Activated naive CD4-positive, alpha-beta T cell treated with anti-CD3 and anti-CD28 coated beads, Interleukin-2, amount 10 ng/mL, durations not matched to agents 5 hours and 36 hours (primary cell): Measurements from ENCODE around the gene BIRC5. TPM values are rescaled to one million over a fixed set of nuclear protein-coding genes. Genes with fewer than 3 reads are reported as not detected.

ENCODE experiments used
- total RNA-seq, 2 experiments: library from RNA; stranded (reverse); gene quantifications; one replicate each; pipeline ENCODE4 v1.2.3, GENCODE V29; 2021

Gene BIRC5
- 10 to 100 TPM; 68.2 to 70.0 TPM for total RNA-seq

GRCh38 chr17:78214016-78214705, at the start of gene BIRC5:
BIRC5 (plus strand) TSS chr17:78214253; CDS start chr17:78214317, 64 bp downstream.

GRCh38 chr17:78168242-78168902, 45.7 kb upstream of the BIRC5 start, which contains the start of gene SYNGR2:
SYNGR2 (plus strand) TSS chr17:78168581; CDS start chr17:78168617, 36 bp downstream.

GRCh38 chr17:78186692-78187595, 27.1 kb upstream of the BIRC5 start, which contains the start of the genes AFMID and TK1:
AFMID (plus strand) TSS chr17:78187362; CDS start chr17:78187371, 9 bp downstream.
TK1 (minus strand) TSS chr17:78187052; CDS start chr17:78186994, 58 bp downstream.

GRCh38 chr17:78230996-78231935, 17.2 kb downstream of the BIRC5 start, which contains the start of gene TMEM235:
TMEM235 (plus strand) TSS chr17:78231631; CDS start chr17:78232024, 393 bp downstream.

Other genes starting within 250 kb of the BIRC5 start
- gene TMC6, start 85.5 kb upstream of the BIRC5 start, total RNA-seq, result 100 to 1,000 TPM; 483 to 511 TPM
- gene TMC8, start 83.5 kb upstream of the BIRC5 start, total RNA-seq, result 100 to 1,000 TPM; 421 to 447 TPM
- not detected for gene C17orf99, start 67.9 kb upstream of the BIRC5 start, total RNA-seq
- gene SYNGR2, start 45.7 kb upstream of the BIRC5 start, total RNA-seq, result 10 to 100 TPM; 61.5 to 61.8 TPM
- 10 to 100 TPM; 83.4 to 86.8 TPM for gene TK1, start 27.2 kb upstream of the BIRC5 start, total RNA-seq
- 10 to 100 TPM; 13.8 to 14.4 TPM for gene AFMID, start 26.9 kb upstream of the BIRC5 start, total RNA-seq
- not detected for gene TMEM235, start 17.4 kb downstream of the BIRC5 start, total RNA-seq
- gene SOCS3, start 145.8 kb downstream of the BIRC5 start, total RNA-seq, result 10 to 100 TPM; 35.3 to 35.7 TPM
- 10 to 100 TPM; 68.5 to 69.4 TPM for gene PGS1, start 164.4 kb downstream of the BIRC5 start, total RNA-seq